ENCODE data around the gene ANXA4. TPM values are rescaled to one million over a fixed set of nuclear protein-coding genes. Genes with fewer than 3 reads are reported as not detected.

The ANXA4 gene
- total and polyA plus RNA-seq, 2 of the 13 experiments (the other 11 are each of a cell fraction or from before 2014, with no cell fraction given) = 155 to 168 TPM

- peak; percentile 43; the same call in 1 of the 2 replicates for TF ChIP-seq THRA (CRISPR knock-in tag; IDR thresholded peaks at IDR 0.05; ENCODE audit: borderline replicate concordance)
- no peak for TF ChIP-seq TRAFD1 (CRISPR knock-in tag; IDR thresholded peaks at IDR 0.05; ENCODE audit: borderline replicate concordance)
- peak; percentile 77 for TF ChIP-seq TFAP4 (IDR thresholded peaks at IDR 0.05; ENCODE audit: borderline replicate concordance, low read depth)
- peak; percentile 67; the same call in 1 of the 2 replicates for TF ChIP-seq ZNF317 (CRISPR knock-in tag; IDR thresholded peaks at IDR 0.05)
- TF ChIP-seq GATAD2A (CRISPR knock-in tag; IDR thresholded peaks at IDR 0.05) = peak; percentile 83
- TF ChIP-seq ZBTB20 (CRISPR knock-in tag; IDR thresholded peaks at IDR 0.05; ENCODE audit: borderline replicate concordance, low read depth) = 0 out of 2 replicates have a peak, but pooled peaks have one; percentile 30
- no peak for TF ChIP-seq NR2F6 (IDR thresholded peaks at IDR 0.05)
- peak; percentile 26; the same call in 1 of the 2 replicates for TF ChIP-seq NR2F6 (CRISPR knock-in tag; IDR thresholded peaks at IDR 0.05)
- TF ChIP-seq NR2F2 (IDR thresholded peaks at IDR 0.05; ENCODE audit: borderline replicate concordance, low read depth) = peak; percentile 45; the same call in 1 of the 2 replicates
- no peak for TF ChIP-seq E2F1 (CRISPR knock-in tag; IDR thresholded peaks at IDR 0.05)
- TF ChIP-seq RARA (CRISPR knock-in tag; IDR thresholded peaks at IDR 0.05) = 0 out of 2 replicates have a peak, but pooled peaks have one; percentile 27
- 0 out of 2 replicates have a peak, but pooled peaks have one; percentile 45 for TF ChIP-seq RXRB (CRISPR knock-in tag; IDR thresholded peaks at IDR 0.05; ENCODE audit: borderline replicate concordance)
- TF ChIP-seq MIXL1 (CRISPR knock-in tag; IDR thresholded peaks at IDR 0.05) = peak; percentile 79; the same call in 1 of the 2 replicates
- peak; percentile 65; the same call in 1 of the 2 replicates for TF ChIP-seq ZNF816 (CRISPR knock-in tag; IDR thresholded peaks at IDR 0.05; ENCODE audit: borderline replicate concordance)
- peak; percentile 32 for TF ChIP-seq ASH2L (IDR thresholded peaks at IDR 0.05; ENCODE audit: insufficient read length, low read depth, low read length)
- peak in 1 of 2 experiments; percentile 53; a peak in 1 of 4 replicates for TF ChIP-seq HMGXB4 (CRISPR knock-in tag; IDR thresholded peaks at IDR 0.05; ENCODE audit: borderline replicate concordance in 1 of 2, low read depth in 1 of 2)
- no peak for TF ChIP-seq SOX13 (IDR thresholded peaks at IDR 0.05)
- peak in 1 of 2 experiments; percentile 32; a peak in 2 of 4 replicates for TF ChIP-seq SOX13 (CRISPR knock-in tag; conservative IDR thresholded peaks at IDR 0.05 in 1 of 2, IDR thresholded peaks at IDR 0.05 in 1 of 2)
- no peak for TF ChIP-seq SNRNP70 (IDR thresholded peaks at IDR 0.05; ENCODE audit: low read depth, low read length)
- no peak; the same call in 1 of the 2 replicates for TF ChIP-seq ZNF615 (CRISPR knock-in tag; IDR thresholded peaks at IDR 0.05; ENCODE audit: borderline replicate concordance)
- no peak for TF ChIP-seq HOXA3 (CRISPR knock-in tag; IDR thresholded peaks at IDR 0.05)
- no peak for TF ChIP-seq MXD4 (CRISPR knock-in tag; IDR thresholded peaks at IDR 0.05)
- 0 out of 2 replicates have a peak, but pooled peaks have one; percentile 26 for TF ChIP-seq MEF2D (CRISPR knock-in tag; IDR thresholded peaks at IDR 0.05)
- TF ChIP-seq RAD21 (CRISPR knock-in tag; IDR thresholded peaks at IDR 0.05) = peak; percentile 88
Observed at GRCh38 chr2:69816923-69817542, 75.1 kb downstream of the ANXA4 start (continued).

Data from HepG2 (cell line).